ENCODE measurements around the gene ABCB9.

GRCh38 chr12:122963941-122964265 lies 2.4 kb downstream of the ABCB9 start:
- TF ChIP-seq, protein P1, sequence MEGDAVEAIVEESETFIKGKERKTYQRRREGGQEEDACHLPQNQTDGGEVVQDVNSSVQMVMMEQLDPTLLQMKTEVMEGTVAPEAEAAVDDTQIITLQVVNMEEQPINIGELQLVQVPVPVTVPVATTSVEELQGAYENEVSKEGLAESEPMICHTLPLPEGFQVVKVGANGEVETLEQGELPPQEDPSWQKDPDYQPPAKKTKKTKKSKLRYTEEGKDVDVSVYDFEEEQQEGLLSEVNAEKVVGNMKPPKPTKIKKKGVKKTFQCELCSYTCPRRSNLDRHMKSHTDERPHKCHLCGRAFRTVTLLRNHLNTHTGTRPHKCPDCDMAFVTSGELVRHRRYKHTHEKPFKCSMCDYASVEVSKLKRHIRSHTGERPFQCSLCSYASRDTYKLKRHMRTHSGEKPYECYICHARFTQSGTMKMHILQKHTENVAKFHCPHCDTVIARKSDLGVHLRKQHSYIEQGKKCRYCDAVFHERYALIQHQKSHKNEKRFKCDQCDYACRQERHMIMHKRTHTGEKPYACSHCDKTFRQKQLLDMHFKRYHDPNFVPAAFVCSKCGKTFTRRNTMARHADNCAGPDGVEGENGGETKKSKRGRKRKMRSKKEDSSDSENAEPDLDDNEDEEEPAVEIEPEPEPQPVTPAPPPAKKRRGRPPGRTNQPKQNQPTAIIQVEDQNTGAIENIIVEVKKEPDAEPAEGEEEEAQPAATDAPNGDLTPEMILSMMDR (IDR thresholded peaks at IDR 0.05), result no peak
- TF ChIP-seq EP300 (IDR thresholded peaks at IDR 0.05) (no peak), POLR2A (IDR thresholded peaks at IDR 0.05; ENCODE audit: low read depth) (no peak), POLR2AphosphoS5 (IDR thresholded peaks at IDR 0.05) (no peak)

Data from esophagus muscularis mucosa (tissue), 4 donors.